ENCODE data around the gene DENND6B. TPM values are rescaled to one million over a fixed set of nuclear protein-coding genes. Genes with fewer than 3 reads are reported as not detected.
A peak's percentile ranks its signal among the peaks of the same experiment; 100 is the strongest.

DENND6B gene
- total RNA-seq, 5 donors from 2014 or later (not counting 1 experiment from before 2014, with no cell fraction given) = 2.1 to 5.0 (median 3.5) TPM

DNA sequence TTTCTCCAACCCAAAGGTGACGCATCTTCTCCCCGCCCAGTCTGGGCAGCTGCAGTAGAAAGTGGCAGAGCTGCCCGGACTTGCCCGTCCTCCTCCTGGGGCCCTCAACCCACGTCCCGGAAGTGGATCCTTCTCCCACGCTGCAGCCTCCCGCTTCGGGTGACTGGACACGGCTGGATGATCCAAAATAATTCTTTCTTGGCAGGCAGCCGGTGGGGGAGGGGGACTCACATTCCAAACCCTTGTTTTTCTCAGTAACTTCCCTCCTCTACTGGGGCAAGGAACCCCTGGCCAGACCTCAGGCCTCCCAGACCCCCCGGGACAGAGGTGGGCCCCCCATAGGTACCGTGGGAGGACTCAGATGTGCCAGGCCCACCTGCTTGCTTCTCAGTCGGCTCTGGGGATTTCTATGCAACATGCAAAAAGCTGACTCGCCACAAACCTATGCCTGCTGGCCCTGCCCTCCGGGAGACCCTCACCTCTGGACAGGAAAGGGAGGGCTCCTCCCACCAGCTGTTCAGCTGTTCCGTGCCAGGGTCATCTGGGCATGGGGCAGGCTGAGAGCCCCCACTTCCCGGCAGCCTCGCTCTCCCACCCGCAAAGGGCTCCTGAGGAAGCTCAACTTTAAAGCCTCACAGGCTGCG lies 20.8 kb downstream of the DENND6B start:
- no peak for ATAC-seq (replicated peaks in 1 of 4)
- Mint-ChIP-seq H3K4me3 (peak overlapping the region; percentile 37 to 69 (median 60)), H3K36me3 (no peaks in the 10 kb centered on the region), H3K27me3 (peaks cover 5 to 19% of the 10 kb centered on the region in 2 donors), H3K4me1 (peaks cover 0 to 10% (median 6%) of the 10 kb centered on the region in 3 donors), H3K27ac (peak overlapping the region in 1 of 2 donors; percentile 46), H3K9me3 (no peaks in the 10 kb centered on the region)
- Histone ChIP-seq H3K27me3 (replicated peaks in 1 of 2; ENCODE audit: control insufficient read depth in 2 of 2, extremely low read depth in 1 of 2, insufficient read depth in 2 of 2, low read length in 1 of 2) (peaks cover 0 to 67% of the 10 kb centered on the region in 2 experiments), H3K4me3 (ENCODE audit: control insufficient read depth in 1 of 2, extremely low read depth in 1 of 2, low read length in 1 of 2) (no peak overlapping the region), H3K9me3 (no peaks in the 10 kb centered on the region), H3K27ac (ENCODE audit: low read length) (no peak overlapping the region), H3K36me3 (ENCODE audit: control insufficient read depth in 2 of 2, extremely low read depth in 1 of 2, insufficient read depth in 1 of 2, low read length in 1 of 2) (no peaks in the 10 kb centered on the region), H3K4me1 (ENCODE audit: control insufficient read depth in 1 of 2, extremely low read depth in 1 of 2, insufficient read depth in 2 of 2, low read length in 2 of 2) (peaks cover 0 to 21% of the 10 kb centered on the region in 2 experiments)
- WGBS (ENCODE audit: insufficient coverage) = 24% methylated on average over 16 of the region's 21 CpGs
- CTCF ChIA-PET = no interaction called here
- POLR2A ChIA-PET = no interaction called here
- no peak for DNase-seq

DNA sequence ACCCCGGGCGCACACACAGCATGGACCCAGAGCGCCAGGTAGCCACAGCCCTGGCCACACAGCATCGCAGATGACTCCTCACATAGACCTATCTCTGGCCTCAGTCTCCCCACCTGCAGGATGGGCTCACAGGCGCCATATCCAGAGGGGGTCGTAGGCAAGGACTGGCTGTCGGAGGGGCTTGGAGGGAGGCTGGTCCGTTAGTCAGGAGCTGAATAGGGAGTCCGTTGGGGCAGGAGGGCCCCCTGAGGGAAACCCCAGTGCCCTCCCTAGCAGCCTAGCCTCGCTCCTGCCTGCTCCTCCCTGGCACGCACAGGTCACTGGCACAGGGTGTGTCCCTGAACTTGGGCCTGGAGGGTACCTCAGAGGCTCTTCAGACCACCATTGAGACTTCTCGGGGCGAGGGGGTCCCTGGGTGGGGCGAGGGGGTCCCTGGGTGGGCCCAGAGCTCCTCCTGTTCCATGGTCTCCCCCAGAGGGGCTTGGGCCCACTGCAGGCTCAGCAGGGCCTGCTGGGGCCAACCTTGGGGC lies 21.4 kb downstream of the DENND6B start:
- CTCF ChIA-PET = no interaction called here
- H3K4me1 ChIP-seq (ENCODE audit: control insufficient read depth in 1 of 2, extremely low read depth in 1 of 2, insufficient read depth in 2 of 2, low read length in 2 of 2) = peaks cover 0 to 21% of the 10 kb centered on the region in 2 experiments
- H3K27ac Mint-ChIP-seq = no peak overlapping the region
- POLR2A ChIA-PET = no interaction called here
- no peaks in the 10 kb centered on the region for H3K9me3 Mint-ChIP-seq
- H3K4me3 Mint-ChIP-seq = no peak overlapping the region
- H3K4me1 Mint-ChIP-seq = peaks cover 0 to 10% (median 6%) of the 10 kb centered on the region in 3 donors
- H3K36me3 Mint-ChIP-seq = no peaks in the 10 kb centered on the region
- H3K9me3 ChIP-seq = no peaks in the 10 kb centered on the region
- DNase-seq (no peak), ATAC-seq (replicated peaks in 1 of 4) (no peak)
- peaks cover 5 to 21% of the 10 kb centered on the region in 2 donors for H3K27me3 Mint-ChIP-seq
- no peak overlapping the region for H3K27ac ChIP-seq (ENCODE audit: low read length)
- peaks cover 0 to 71% of the 10 kb centered on the region in 2 experiments for H3K27me3 ChIP-seq (replicated peaks in 1 of 2; ENCODE audit: control insufficient read depth in 2 of 2, extremely low read depth in 1 of 2, insufficient read depth in 2 of 2, low read length in 1 of 2)
- 90% methylated on average over 14 of the region's 14 CpGs for WGBS (ENCODE audit: insufficient coverage)
- no peak overlapping the region for H3K4me3 ChIP-seq (ENCODE audit: control insufficient read depth in 1 of 2, extremely low read depth in 1 of 2, low read length in 1 of 2)
- H3K36me3 ChIP-seq (ENCODE audit: control insufficient read depth in 2 of 2, extremely low read depth in 1 of 2, insufficient read depth in 1 of 2, low read length in 1 of 2) = no peaks in the 10 kb centered on the region

DNA sequence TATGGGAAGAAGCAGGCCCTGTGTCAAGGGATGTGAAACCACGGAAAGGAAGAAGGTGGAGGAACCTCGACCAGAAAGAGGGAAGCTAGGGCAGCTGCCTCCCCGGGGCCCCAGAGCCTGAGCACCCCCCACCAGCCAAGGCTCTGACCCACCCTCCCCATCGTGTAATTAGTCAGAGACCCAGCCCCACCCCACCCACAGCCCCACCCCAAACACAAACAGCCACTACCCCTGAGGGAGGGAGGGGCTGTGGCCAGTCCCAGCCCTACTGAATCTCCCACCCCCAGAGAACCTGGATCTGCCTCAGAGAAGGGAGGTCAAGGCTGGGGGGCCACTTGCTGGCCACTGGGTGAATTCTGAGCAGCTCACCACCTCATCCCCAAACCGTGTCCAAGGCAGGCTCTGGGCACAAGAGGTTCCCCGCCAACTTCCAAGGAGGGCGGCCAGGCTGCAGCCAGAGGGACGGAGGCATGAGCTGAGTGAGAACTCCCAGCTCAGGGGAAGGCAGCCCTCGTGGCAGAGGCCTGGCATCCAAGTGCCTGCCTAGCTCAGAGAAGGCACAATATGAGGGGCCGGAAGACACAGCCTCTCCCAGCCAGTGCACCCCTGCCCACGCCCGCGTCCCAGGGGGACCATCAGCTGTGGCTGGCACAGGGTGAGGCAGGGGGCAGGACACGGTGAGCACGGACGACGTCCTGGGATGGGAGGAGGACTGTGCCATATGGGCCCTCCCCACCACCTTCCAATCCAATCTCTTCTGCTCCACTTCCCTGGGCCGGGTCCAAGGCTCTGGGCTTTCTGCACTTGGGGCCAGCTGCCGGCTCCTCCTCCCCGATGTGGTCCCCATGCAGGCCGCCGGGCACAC lies 22.1 kb downstream of the DENND6B start:
- peak in 1 of 35 experiments; percentile 35 for DNase-seq
- H3K4me3 ChIP-seq (ENCODE audit: control insufficient read depth in 1 of 2, extremely low read depth in 1 of 2, low read length in 1 of 2) = no peak overlapping the region
- no peak overlapping the region for H3K27ac Mint-ChIP-seq
- H3K27me3 ChIP-seq (replicated peaks in 1 of 2; ENCODE audit: control insufficient read depth in 2 of 2, extremely low read depth in 1 of 2, insufficient read depth in 2 of 2, low read length in 1 of 2) = peaks cover 0 to 73% of the 10 kb centered on the region in 2 experiments
- no peaks in the 10 kb centered on the region for H3K9me3 Mint-ChIP-seq
- no peaks in the 10 kb centered on the region for H3K36me3 Mint-ChIP-seq
- peaks cover 5 to 21% of the 10 kb centered on the region in 2 donors for H3K27me3 Mint-ChIP-seq
- no peak overlapping the region for H3K27ac ChIP-seq (ENCODE audit: low read length)
- H3K4me1 ChIP-seq (ENCODE audit: control insufficient read depth in 1 of 2, extremely low read depth in 1 of 2, insufficient read depth in 2 of 2, low read length in 2 of 2) = peaks cover 0 to 21% of the 10 kb centered on the region in 2 experiments
- H3K4me1 Mint-ChIP-seq = peaks cover 0 to 10% (median 6%) of the 10 kb centered on the region in 3 donors
- no peaks in the 10 kb centered on the region for H3K36me3 ChIP-seq (ENCODE audit: control insufficient read depth in 2 of 2, extremely low read depth in 1 of 2, insufficient read depth in 1 of 2, low read length in 1 of 2)
- CTCF ChIA-PET = no interaction called here
- WGBS (ENCODE audit: insufficient coverage) = 85% methylated on average over 10 of the region's 22 CpGs
- POLR2A ChIA-PET = no interaction called here
- no peak overlapping the region for H3K4me3 Mint-ChIP-seq
- ATAC-seq (replicated peaks in 1 of 4) = no peak
- no peaks in the 10 kb centered on the region for H3K9me3 ChIP-seq

DNA sequence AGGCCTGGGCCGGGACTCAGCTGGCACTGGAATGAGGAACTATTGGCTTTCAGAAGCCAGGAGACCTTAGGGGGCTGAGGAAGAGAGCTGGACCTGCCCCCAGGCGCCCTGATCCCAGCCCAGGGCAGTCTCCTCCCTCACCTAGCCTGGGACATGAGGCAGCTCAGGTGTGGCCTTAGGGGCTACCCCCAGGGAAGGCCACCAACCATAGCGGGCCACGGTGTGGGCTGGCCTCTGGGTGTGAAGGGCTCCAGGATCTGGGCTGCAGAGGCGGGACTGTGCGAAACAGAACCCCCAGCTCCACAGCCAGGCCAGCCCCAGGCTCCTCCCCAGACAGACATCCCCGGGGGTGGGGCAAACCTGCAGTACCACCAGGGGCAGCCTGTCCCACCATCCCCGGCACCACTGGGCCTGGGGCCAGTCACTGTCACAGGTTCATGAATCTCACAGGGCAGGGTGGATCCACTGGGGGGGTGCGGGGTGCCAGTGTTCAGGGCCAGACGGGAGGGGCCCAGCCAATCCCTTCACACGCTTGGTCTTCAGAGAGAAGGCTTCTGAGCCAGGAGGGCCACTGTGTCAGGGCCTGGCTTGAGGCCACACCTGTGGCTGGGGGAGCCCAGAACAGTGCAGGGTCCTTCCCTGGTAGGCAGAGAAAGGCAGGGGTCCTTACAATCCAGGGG lies 22.8 kb downstream of the DENND6B start:
- Mint-ChIP-seq H3K4me3 (peak overlapping the region in 1 of 3 donors; percentile 13), H3K36me3 (no peaks in the 10 kb centered on the region), H3K4me1 (peaks cover 0 to 10% (median 6%) of the 10 kb centered on the region in 3 donors), H3K27me3 (peaks cover 5 to 21% of the 10 kb centered on the region in 2 donors), H3K9me3 (no peaks in the 10 kb centered on the region), H3K27ac (no peak overlapping the region)
- H3K4me1 ChIP-seq (ENCODE audit: control insufficient read depth in 1 of 2, extremely low read depth in 1 of 2, insufficient read depth in 2 of 2, low read length in 2 of 2) = peaks cover 0 to 21% of the 10 kb centered on the region in 2 experiments
- no peak overlapping the region for H3K4me3 ChIP-seq (ENCODE audit: control insufficient read depth in 1 of 2, extremely low read depth in 1 of 2, low read length in 1 of 2)
- POLR2A ChIA-PET = no interaction called here
- H3K27ac ChIP-seq (ENCODE audit: low read length) = no peak overlapping the region
- CTCF ChIA-PET = no interaction called here
- no peaks in the 10 kb centered on the region for H3K9me3 ChIP-seq
- no peak for ATAC-seq (replicated peaks in 1 of 4)
- peak in 1 of 35 experiments; percentile 37 for DNase-seq
- WGBS (ENCODE audit: insufficient coverage) = 61% methylated on average over 9 of the region's 11 CpGs
- peaks cover 0 to 75% of the 10 kb centered on the region in 2 experiments for H3K27me3 ChIP-seq (replicated peaks in 1 of 2; ENCODE audit: control insufficient read depth in 2 of 2, extremely low read depth in 1 of 2, insufficient read depth in 2 of 2, low read length in 1 of 2)
- H3K36me3 ChIP-seq (ENCODE audit: control insufficient read depth in 2 of 2, extremely low read depth in 1 of 2, insufficient read depth in 1 of 2, low read length in 1 of 2) = no peaks in the 10 kb centered on the region

DNA sequence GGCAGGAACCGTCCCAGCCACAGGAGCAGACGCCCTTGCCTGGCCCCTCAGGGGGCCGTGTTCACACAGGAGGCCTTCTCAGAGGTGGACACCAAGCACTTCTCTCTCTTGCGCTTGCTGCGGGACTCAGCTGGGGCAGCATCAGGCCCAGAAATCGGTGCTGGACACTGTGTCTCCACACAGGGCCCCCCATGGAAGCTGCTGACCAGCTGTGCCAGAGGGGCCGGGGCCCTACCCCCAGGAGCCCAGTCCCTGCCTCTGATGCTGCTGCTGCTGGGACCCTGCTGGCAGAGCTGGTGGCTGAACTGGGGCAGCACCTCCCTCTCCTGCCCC lies 23.3 kb downstream of the DENND6B start:
- H3K4me3 Mint-ChIP-seq = no peak overlapping the region
- ATAC-seq (replicated peaks in 1 of 4) (no peak), DNase-seq (no peak)
- 44% methylated on average over 7 of the region's 7 CpGs for WGBS (ENCODE audit: insufficient coverage)
- H3K36me3 Mint-ChIP-seq = no peaks in the 10 kb centered on the region
- H3K27ac Mint-ChIP-seq = no peak overlapping the region
- H3K4me1 Mint-ChIP-seq = peaks cover 0 to 8% (median 6%) of the 10 kb centered on the region in 3 donors
- H3K27me3 ChIP-seq (replicated peaks in 1 of 2; ENCODE audit: control insufficient read depth in 2 of 2, extremely low read depth in 1 of 2, insufficient read depth in 2 of 2, low read length in 1 of 2) = peaks cover 0 to 76% of the 10 kb centered on the region in 2 experiments
- no peaks in the 10 kb centered on the region for H3K36me3 ChIP-seq (ENCODE audit: control insufficient read depth in 2 of 2, extremely low read depth in 1 of 2, insufficient read depth in 1 of 2, low read length in 1 of 2)
- no peak overlapping the region for H3K27ac ChIP-seq (ENCODE audit: low read length)
- H3K9me3 ChIP-seq = no peaks in the 10 kb centered on the region
- H3K9me3 Mint-ChIP-seq = no peaks in the 10 kb centered on the region
- peaks cover 5 to 23% of the 10 kb centered on the region in 2 donors for H3K27me3 Mint-ChIP-seq
- POLR2A ChIA-PET = no interaction called here
- H3K4me3 ChIP-seq (ENCODE audit: control insufficient read depth in 1 of 2, extremely low read depth in 1 of 2, low read length in 1 of 2) = no peak overlapping the region
- CTCF ChIA-PET = no interaction called here
- peaks cover 0 to 20% of the 10 kb centered on the region in 2 experiments for H3K4me1 ChIP-seq (ENCODE audit: control insufficient read depth in 1 of 2, extremely low read depth in 1 of 2, insufficient read depth in 2 of 2, low read length in 2 of 2)

DNA sequence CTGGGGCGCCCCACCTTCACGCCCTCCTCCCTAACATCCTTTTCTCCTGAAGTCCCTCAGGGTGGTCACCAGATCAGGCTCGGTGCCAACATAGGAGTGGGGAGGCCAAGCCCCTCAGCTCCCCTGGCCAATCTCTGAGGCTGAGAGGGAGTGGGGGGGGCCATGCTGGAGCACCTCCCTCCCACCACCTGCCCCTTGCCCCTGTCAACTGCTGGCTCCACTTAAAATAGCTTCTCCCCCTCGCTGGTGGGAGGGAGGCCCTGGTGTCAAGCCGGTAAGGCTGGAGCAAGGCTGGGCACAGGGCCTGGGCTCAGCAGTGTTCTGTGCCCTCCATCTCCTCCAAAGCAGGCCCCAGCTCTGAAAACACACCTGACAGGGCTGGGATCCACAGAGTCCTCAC lies 24.2 kb downstream of the DENND6B start:
- DNase-seq = no peak
- H3K4me3 Mint-ChIP-seq = no peak overlapping the region
- H3K4me3 ChIP-seq (ENCODE audit: control insufficient read depth in 1 of 2, extremely low read depth in 1 of 2, low read length in 1 of 2) = no peak overlapping the region
- H3K4me1 Mint-ChIP-seq = peaks cover 0 to 8% (median 6%) of the 10 kb centered on the region in 3 donors
- H3K27ac ChIP-seq (ENCODE audit: low read length) = no peak overlapping the region
- H3K27me3 ChIP-seq (replicated peaks in 1 of 2; ENCODE audit: control insufficient read depth in 2 of 2, extremely low read depth in 1 of 2, insufficient read depth in 2 of 2, low read length in 1 of 2) = peaks cover 0 to 75% of the 10 kb centered on the region in 2 experiments
- H3K4me1 ChIP-seq (ENCODE audit: control insufficient read depth in 1 of 2, extremely low read depth in 1 of 2, insufficient read depth in 2 of 2, low read length in 2 of 2) = peaks cover 0 to 13% of the 10 kb centered on the region in 2 experiments
- WGBS (ENCODE audit: insufficient coverage) = no CpG with 5 or more reads among the region's 5 CpGs
- H3K27me3 Mint-ChIP-seq = peaks cover 11 to 29% of the 10 kb centered on the region in 2 donors
- H3K36me3 Mint-ChIP-seq = no peaks in the 10 kb centered on the region
- H3K36me3 ChIP-seq (ENCODE audit: control insufficient read depth in 2 of 2, extremely low read depth in 1 of 2, insufficient read depth in 1 of 2, low read length in 1 of 2) = no peaks in the 10 kb centered on the region
- no peak overlapping the region for H3K27ac Mint-ChIP-seq
- no peaks in the 10 kb centered on the region for H3K9me3 ChIP-seq
- H3K9me3 Mint-ChIP-seq = no peaks in the 10 kb centered on the region
- no peak for ATAC-seq (replicated peaks in 1 of 4)
- CTCF ChIA-PET = no interaction called here
- POLR2A ChIA-PET = no interaction called here
